NB4 (cell line): ENCODE data around the gene UBE2F.

Experiments
- CTCF ChIP-seq: IDR thresholded peaks from one replicate; pipeline ENCODE4 v1.5.1; 2012; ENCODE audit warnings: low read depth, low read length
- POLR2A ChIP-seq: IDR thresholded peaks from 2 replicates; pipeline ENCODE4 v1.6.1; 2011; ENCODE audit warnings: mild to moderate bottlenecking; ENCODE audit not compliant: insufficient read length; ENCODE audit errors: extremely low read depth

- TF ChIP-seq CTCF (no peak), POLR2A (no peak)
Measured at GRCh38 chr2:238084761-238085160, 117.9 kb downstream of the UBE2F start.
